NT2/D1 (cell line): ENCODE results near the gene CWF19L2.
A peak's percentile ranks its signal among the peaks of the same experiment; 100 is the strongest.
"Not testable (repeated sequence)": the region's sequence is repeated elsewhere in the genome, so short reads cannot be mapped to it uniquely, and the experiment has no call there.

ENCODE experiments used
- DNase-seq: peaks from one replicate; pipeline ENCODE4 v3.0.0-alpha.2; 2011; ENCODE audit warnings: low read depth, low spot score
- H3K27me3 ChIP-seq: 2 replicates; pipeline ENCODE4 v1.6.0; 2011; ENCODE audit warnings: mild to moderate bottlenecking; ENCODE audit not compliant: insufficient read length, insufficient read depth
- H3K36me3 ChIP-seq: 2 replicates; pipeline ENCODE4 v1.6.1; 2011; ENCODE audit warnings: mild to moderate bottlenecking, low read length, mixed read lengths; ENCODE audit not compliant: insufficient read depth, insufficient read length
- H3K4me1 ChIP-seq: 2 replicates; pipeline ENCODE4 v1.5.1; 2011; ENCODE audit not compliant: insufficient read depth, insufficient read length
- H3K4me3 ChIP-seq: 2 replicates; pipeline ENCODE4 v1.5.1; 2011; ENCODE audit warnings: low read depth; ENCODE audit not compliant: insufficient read length
- H3K9ac ChIP-seq: 2 replicates; pipeline ENCODE4 v1.6.0; 2011; ENCODE audit warnings: low read depth; ENCODE audit not compliant: insufficient read length
- H3K9me3 ChIP-seq: 2 replicates; pipeline ENCODE4 v1.5.1; 2011; ENCODE audit warnings: mild to moderate bottlenecking, low read length; ENCODE audit not compliant: insufficient read depth
- SUZ12 ChIP-seq: IDR thresholded peaks from 2 replicates; pipeline ENCODE4 v1.6.1; 2011; ENCODE audit not compliant: insufficient read length, insufficient read depth; ENCODE audit errors: extremely low read depth
- YY1 ChIP-seq: IDR thresholded peaks from 2 replicates; pipeline ENCODE4 v1.6.1; 2011; ENCODE audit not compliant: insufficient read length, insufficient read depth
- ZNF274 ChIP-seq: IDR thresholded peaks from 2 replicates; pipeline ENCODE4 v1.6.1; 2011; ENCODE audit warnings: mild to moderate bottlenecking, low read depth, low read length

The CWF19L2 gene

DNA sequence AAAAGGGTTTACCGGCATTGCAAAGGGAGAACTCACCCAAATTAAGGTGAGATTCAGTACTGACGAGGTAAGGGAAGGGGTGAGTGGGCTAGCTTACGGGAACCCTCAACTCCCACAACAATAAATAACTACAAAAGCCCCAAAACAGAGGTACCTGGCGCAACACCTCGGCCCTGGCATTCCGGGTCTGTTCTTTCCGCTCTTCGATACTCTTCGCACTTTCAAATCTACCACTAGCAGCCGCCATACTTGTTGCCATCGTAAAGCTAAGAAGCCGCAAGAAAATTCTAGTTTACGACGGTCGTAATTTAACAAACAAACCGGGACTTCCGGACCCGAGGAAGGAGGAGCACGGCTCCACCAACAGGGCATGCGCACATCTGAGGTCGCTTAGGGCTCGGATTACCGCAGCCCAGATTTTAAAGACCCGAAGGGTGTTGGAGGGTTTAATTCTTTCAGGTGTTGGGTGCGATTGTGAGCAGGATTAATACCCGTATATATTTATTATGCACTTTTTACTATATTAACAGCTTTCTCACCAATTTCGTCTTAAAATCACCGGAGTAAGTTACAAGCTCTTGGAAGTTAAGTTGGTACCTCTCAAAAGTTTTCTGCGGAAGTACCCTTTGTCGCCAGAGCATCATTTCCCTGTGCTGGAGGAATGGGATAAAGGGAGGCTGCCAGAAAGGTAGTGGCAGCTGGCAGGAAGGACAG, at the start of gene CWF19L2:
Gene CWF19L2, minus strand, starts transcription at position 268 of the 714 bp plus-strand sequence. Its CDS starts 9 bp downstream, at position 259.
- Histone ChIP-seq H3K4me1 (no peaks in the 10 kb centered on the region), H3K9me3 (no peaks in the 10 kb centered on the region), H3K36me3 (peaks cover 14% of the 10 kb centered on the region), H3K27me3 (no peaks in the 10 kb centered on the region), H3K4me3 (peak within 1 kb of the TSS; percentile 91), H3K9ac (peak within 1 kb of the TSS; percentile 77)
- TF ChIP-seq SUZ12 (no peak), YY1 (peak; percentile 73)
- DNase-seq: peak; percentile 91

DNA sequence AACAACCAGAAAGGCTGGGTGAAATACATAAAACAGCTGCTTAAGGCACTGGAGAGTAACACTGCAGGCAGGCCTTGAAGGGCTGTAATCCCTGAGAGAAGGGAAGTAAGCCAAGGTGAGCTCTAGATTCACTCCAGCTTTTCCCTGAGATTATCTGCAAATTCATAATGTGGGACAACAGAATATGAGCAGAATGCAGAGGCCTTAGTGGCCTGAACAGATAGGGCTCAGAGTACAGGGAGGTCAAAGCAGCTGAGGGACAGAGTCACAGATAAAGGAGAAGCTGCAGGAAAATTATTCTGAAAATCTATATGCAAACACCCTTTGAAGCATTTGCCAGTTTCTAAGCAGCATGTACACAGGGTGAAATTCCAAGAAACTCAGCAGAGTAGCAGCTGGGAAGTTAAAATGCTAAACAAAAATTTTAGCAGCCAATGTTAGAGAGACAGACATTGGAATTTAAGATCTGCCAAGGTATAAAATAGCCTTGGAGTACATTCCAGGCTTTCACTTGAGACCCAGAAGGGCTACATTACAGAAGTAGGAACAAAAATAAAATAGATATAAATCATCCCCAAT, 48.1 kb upstream of the CWF19L2 start:
- Histone ChIP-seq H3K4me1 (no peaks in the 10 kb centered on the region), H3K9me3 (peaks cover 17% of the 10 kb centered on the region; the same call in 1 of the 2 replicates), H3K36me3 (peaks cover 22% of the 10 kb centered on the region), H3K27me3 (no peaks in the 10 kb centered on the region), H3K4me3 (no peak overlapping the region), H3K9ac (no peak overlapping the region)
- no peak for DNase-seq
- no peak for TF ChIP-seq SUZ12
- no peak for TF ChIP-seq YY1
- no peak for TF ChIP-seq ZNF274

GRCh38 chr11:107504981-107505380, 47.4 kb upstream of the CWF19L2 start:
- H3K36me3 ChIP-seq: peaks cover 22% of the 10 kb centered on the region
- H3K4me1 ChIP-seq: no peaks in the 10 kb centered on the region
- TF ChIP-seq SUZ12: no peak
- TF ChIP-seq ZNF274: no peak
- no peak for TF ChIP-seq YY1
- H3K9me3 ChIP-seq: peaks cover 17% of the 10 kb centered on the region; the same call in 1 of the 2 replicates
- no peaks in the 10 kb centered on the region for H3K27me3 ChIP-seq
- H3K4me3 ChIP-seq: no peak overlapping the region
- no peak for DNase-seq
- no peak overlapping the region for H3K9ac ChIP-seq

GRCh38 chr11:107501713-107502112, 44.1 kb upstream of the CWF19L2 start:
- DNase-seq: no peak
- Histone ChIP-seq H3K9ac (no peak overlapping the region), H3K4me1 (no peaks in the 10 kb centered on the region), H3K36me3 (peaks cover 19% of the 10 kb centered on the region), H3K4me3 (no peak overlapping the region), H3K27me3 (no peaks in the 10 kb centered on the region), H3K9me3 (peaks cover 17% of the 10 kb centered on the region; the same call in 1 of the 2 replicates)
- no peak for TF ChIP-seq ZNF274
- no peak for TF ChIP-seq YY1
- no peak for TF ChIP-seq SUZ12

- H3K36me3 ChIP-seq, H3K27me3 ChIP-seq, H3K9me3 ChIP-seq, H3K4me1 ChIP-seq, H3K4me3 ChIP-seq, DNase-seq, H3K9ac ChIP-seq: not testable (repeated sequence)
Observed at GRCh38 chr11:107497371-107497770, 39.7 kb upstream of the CWF19L2 start.

DNA sequence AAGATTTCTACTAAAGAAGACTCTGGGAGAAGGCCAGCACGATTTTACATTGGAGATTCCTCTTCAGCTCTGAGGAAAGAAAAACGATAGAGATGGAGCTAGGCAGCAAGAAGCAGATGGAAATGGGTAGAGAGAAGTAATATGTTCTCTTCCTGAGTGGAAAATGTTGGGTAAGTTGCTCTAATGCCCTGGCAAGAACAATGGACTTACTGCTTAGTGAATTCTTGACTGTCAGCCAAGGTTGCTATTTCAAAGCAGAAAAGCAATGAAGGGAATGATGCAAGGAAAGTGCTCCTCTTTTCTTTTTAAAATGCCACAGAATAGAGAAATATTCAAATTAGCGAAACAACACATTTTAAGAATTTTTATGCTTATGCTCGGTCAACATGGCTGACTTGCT, 38.4 kb upstream of the CWF19L2 start:
- TF ChIP-seq ZNF274 (no peak), SUZ12 (no peak), YY1 (no peak)
- no peaks in the 10 kb centered on the region for H3K4me1 ChIP-seq
- no peak overlapping the region for H3K4me3 ChIP-seq
- H3K36me3 ChIP-seq: no peaks in the 10 kb centered on the region
- no peak overlapping the region for H3K9ac ChIP-seq
- no peaks in the 10 kb centered on the region for H3K27me3 ChIP-seq
- no peaks in the 10 kb centered on the region for H3K9me3 ChIP-seq
- DNase-seq: no peak

GRCh38 chr11:107494055-107494454, 36.4 kb upstream of the CWF19L2 start:
- no peak for DNase-seq
- H3K27me3 ChIP-seq: no peaks in the 10 kb centered on the region
- no peak overlapping the region for H3K9ac ChIP-seq
- no peaks in the 10 kb centered on the region for H3K9me3 ChIP-seq
- H3K4me1 ChIP-seq: no peaks in the 10 kb centered on the region
- no peaks in the 10 kb centered on the region for H3K36me3 ChIP-seq
- TF ChIP-seq SUZ12 (no peak), YY1 (no peak), ZNF274 (no peak)
- no peak overlapping the region for H3K4me3 ChIP-seq
